Measurements from ENCODE around the gene LBH.

DNA sequence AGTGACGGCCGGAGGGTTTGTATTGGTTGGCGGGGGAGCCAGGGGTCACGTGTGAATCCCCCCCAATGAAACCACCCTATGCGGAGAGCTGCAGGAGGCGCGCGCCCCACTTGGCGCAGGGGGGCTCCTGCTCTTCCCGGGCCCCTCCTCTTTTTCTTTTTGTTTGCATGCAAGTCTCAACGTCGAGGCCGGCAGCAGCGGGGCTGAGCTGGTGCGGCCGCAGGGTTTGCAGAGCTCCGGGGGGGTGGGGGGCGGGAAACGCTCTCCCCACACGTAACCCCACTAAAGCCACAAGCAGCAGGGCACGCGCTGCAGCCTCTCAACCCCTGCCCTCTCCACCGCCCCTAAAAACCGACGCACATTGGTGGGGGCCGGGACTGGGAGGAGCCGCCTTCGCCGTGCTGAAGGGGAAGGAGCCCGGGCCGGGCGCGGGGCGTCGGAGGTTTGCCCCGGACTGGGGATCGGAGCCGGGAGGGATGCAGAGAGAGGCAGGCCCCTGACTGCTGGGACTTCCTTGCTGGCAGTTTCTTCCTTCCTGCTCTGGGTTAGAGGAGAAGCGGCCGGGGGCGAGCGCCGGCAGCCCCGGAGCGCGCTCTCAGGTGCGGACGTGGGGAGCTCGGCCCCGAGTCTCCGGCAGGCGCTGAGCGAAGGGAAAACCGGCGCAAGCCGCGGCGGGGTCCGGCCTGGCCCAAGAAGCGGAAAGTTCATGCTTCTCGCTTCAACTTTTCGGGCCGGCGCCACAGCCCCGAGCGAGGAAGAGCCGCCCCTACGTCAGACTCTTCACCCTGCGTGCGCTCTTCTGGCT lies 864 bp downstream of the LBH start:
- TF ChIP-seq, protein P1, sequence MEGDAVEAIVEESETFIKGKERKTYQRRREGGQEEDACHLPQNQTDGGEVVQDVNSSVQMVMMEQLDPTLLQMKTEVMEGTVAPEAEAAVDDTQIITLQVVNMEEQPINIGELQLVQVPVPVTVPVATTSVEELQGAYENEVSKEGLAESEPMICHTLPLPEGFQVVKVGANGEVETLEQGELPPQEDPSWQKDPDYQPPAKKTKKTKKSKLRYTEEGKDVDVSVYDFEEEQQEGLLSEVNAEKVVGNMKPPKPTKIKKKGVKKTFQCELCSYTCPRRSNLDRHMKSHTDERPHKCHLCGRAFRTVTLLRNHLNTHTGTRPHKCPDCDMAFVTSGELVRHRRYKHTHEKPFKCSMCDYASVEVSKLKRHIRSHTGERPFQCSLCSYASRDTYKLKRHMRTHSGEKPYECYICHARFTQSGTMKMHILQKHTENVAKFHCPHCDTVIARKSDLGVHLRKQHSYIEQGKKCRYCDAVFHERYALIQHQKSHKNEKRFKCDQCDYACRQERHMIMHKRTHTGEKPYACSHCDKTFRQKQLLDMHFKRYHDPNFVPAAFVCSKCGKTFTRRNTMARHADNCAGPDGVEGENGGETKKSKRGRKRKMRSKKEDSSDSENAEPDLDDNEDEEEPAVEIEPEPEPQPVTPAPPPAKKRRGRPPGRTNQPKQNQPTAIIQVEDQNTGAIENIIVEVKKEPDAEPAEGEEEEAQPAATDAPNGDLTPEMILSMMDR (conservative IDR thresholded peaks at IDR 0.05), result no peak
- no peak for TF ChIP-seq ZFX (IDR thresholded peaks at IDR 0.05)

All from C4-2B (cell line).